Measurements from ENCODE around the gene GALNT16.
"Not testable (repeated sequence)": the region's sequence is repeated elsewhere in the genome, so short reads cannot be mapped to it uniquely, and the experiment has no call there.

GALNT16 gene

GRCh38 chr14:69259527-69260189 is at the start of gene GALNT16:
Gene GALNT16, plus strand, starts transcription at chr14:69260158. Its CDS starts 133 bp downstream, at chr14:69260291.
- peak; percentile 12 for DNase-seq

- no peak for DNase-seq
These were observed 45.6 kb upstream of the GALNT16 start for GRCh38 chr14:69214393-69214792.

GRCh38 chr14:69217663-69218062 is 42.3 kb upstream of the GALNT16 start:
- not testable (repeated sequence) for DNase-seq

GRCh38 chr14:69224946-69225345 is 35.0 kb upstream of the GALNT16 start:
- DNase-seq, result no peak

- DNase-seq, result no peak
These were observed 33.8 kb upstream of the GALNT16 start for GRCh38 chr14:69226178-69226577.

- DNase-seq, result no peak
These were observed 33.2 kb upstream of the GALNT16 start for GRCh38 chr14:69226736-69227135.

- no peak for DNase-seq
These were observed 28.5 kb upstream of the GALNT16 start for GRCh38 chr14:69231486-69231885.

GRCh38 chr14:69232388-69232787 is 27.6 kb upstream of the GALNT16 start:
- no peak for DNase-seq

GRCh38 chr14:69234106-69234505 is 25.9 kb upstream of the GALNT16 start:
- DNase-seq, result no peak

GRCh38 chr14:69235708-69236107 is 24.2 kb upstream of the GALNT16 start:
- no peak for DNase-seq

- DNase-seq, result no peak
These were observed 22.8 kb upstream of the GALNT16 start for GRCh38 chr14:69237142-69237541.

- no peak for DNase-seq
These were observed 22.4 kb upstream of the GALNT16 start for GRCh38 chr14:69237584-69237983.

- DNase-seq, result no peak
These were observed 21.1 kb upstream of the GALNT16 start for GRCh38 chr14:69238883-69239282.

- no peak for DNase-seq
These were observed 19.3 kb upstream of the GALNT16 start for GRCh38 chr14:69240527-69241173.

GRCh38 chr14:69241577-69241976 is 18.4 kb upstream of the GALNT16 start:
- DNase-seq, result no peak

- peak; percentile 53 for DNase-seq
These were observed 17.4 kb upstream of the GALNT16 start for GRCh38 chr14:69242311-69243224.

- DNase-seq, result no peak
These were observed 15.0 kb upstream of the GALNT16 start for GRCh38 chr14:69244946-69245345.

GRCh38 chr14:69246331-69246730 is 13.6 kb upstream of the GALNT16 start:
- no peak for DNase-seq

GRCh38 chr14:69247676-69248440 is 12.1 kb upstream of the GALNT16 start:
- no peak for DNase-seq

- DNase-seq, result no peak
These were observed 10.4 kb upstream of the GALNT16 start for GRCh38 chr14:69249603-69250002.

- no peak for DNase-seq
These were observed 7.1 kb upstream of the GALNT16 start for GRCh38 chr14:69252851-69253250.

GRCh38 chr14:69259168-69259526 is 811 bp upstream of the GALNT16 start:
- no peak for DNase-seq

Data from RPMI8226 (cell line).